IMR-90 (cell line): ENCODE results near the gene ATP10A. TPM values are rescaled to one million over a fixed set of nuclear protein-coding genes. Genes with fewer than 3 reads are reported as not detected.

ENCODE experiments used
- ATAC-seq: fragments of 200-7000 bp; cut with Tn5 transposase; 2 replicates; pipeline ENCODE4 v1.9.1; 2020; ENCODE audit warnings: low read depth, mild to moderate bottlenecking, moderate library complexity
- BruUV-seq: library from RNA; stranded (reverse); fragments of 400-500 nt; replicated peaks from 2 replicates; lab custom pipeline; 2021; lab: Mats Ljungman, UMichigan
- CTCF ChIA-PET: fragments of 300-600 bp; formaldehyde crosslinking; extraction: SDS; loops from one replicate; lab custom pipeline; 2021; ENCODE audit warnings: antibody characterized with exemption; lab: Yijun Ruan, JAX
- POLR2A ChIA-PET: fragments of 300-600 bp; sonication (Branson Sonifier 250); formaldehyde crosslinking; loops from one replicate; lab custom pipeline; 2022; ENCODE audit warnings: antibody characterized with exemption; ENCODE audit not compliant: unreplicated experiment; lab: Charles Lee
- DNase-seq: peaks from one replicate; pipeline ENCODE4 v3.0.0; 2013
- H2AFZ ChIP-seq: replicated peaks from 2 replicates; pipeline ENCODE3; 2013; ENCODE audit warnings: low read length, mild to moderate bottlenecking; ENCODE audit not compliant: poor library complexity
- H2AK5ac ChIP-seq: 2 replicates; pipeline ENCODE4 v1.6.1; 2013; ENCODE audit warnings: low read depth, low read length, inconsistent platforms
- H2AK9ac ChIP-seq: replicated peaks from 2 replicates; pipeline ENCODE3; 2013; ENCODE audit warnings: mild to moderate bottlenecking, low read depth, low read length, moderate library complexity; ENCODE audit not compliant: poor library complexity
- H2BK120ac ChIP-seq: 2 replicates; pipeline ENCODE4 v1.6.1; 2013; ENCODE audit warnings: low read depth, low read length, inconsistent platforms
- H2BK15ac ChIP-seq: 3 replicates; pipeline ENCODE4 v1.6.1; 2013; ENCODE audit warnings: low read depth, low read length, inconsistent platforms
- H2BK20ac ChIP-seq: 2 replicates; pipeline ENCODE4 v1.6.1; 2013; ENCODE audit warnings: low read depth, mild to moderate bottlenecking, inconsistent platforms, low read length, moderate library complexity
- H2BK5ac ChIP-seq: 2 replicates; pipeline ENCODE4 v1.6.1; 2013; ENCODE audit warnings: mild to moderate bottlenecking, low read depth, low read length, inconsistent platforms; ENCODE audit not compliant: poor library complexity, severe bottlenecking
- H3K14ac ChIP-seq: replicated peaks from 2 replicates; pipeline ENCODE4 v1.6.1; 2013; ENCODE audit warnings: low read depth, low read length, inconsistent platforms
- H3K18ac ChIP-seq: 2 replicates; pipeline ENCODE4 v1.6.1; 2013; ENCODE audit warnings: low read depth, low read length, control low read depth
- H3K23ac ChIP-seq: 2 replicates; pipeline ENCODE4 v1.6.1; 2013; ENCODE audit warnings: low read depth, low read length, inconsistent platforms
- H3K27ac ChIP-seq: 2 replicates; pipeline ENCODE4 v1.5.1; 2013; ENCODE audit warnings: mild to moderate bottlenecking, control low read depth, low read length; ENCODE audit not compliant: insufficient read depth
- H3K27me3 ChIP-seq: 2 replicates; pipeline ENCODE4 v1.6.1; 2013; ENCODE audit warnings: low read length; ENCODE audit not compliant: control insufficient read depth, insufficient read depth
- H3K36me3 ChIP-seq: 2 replicates; pipeline ENCODE4 v1.6.1; 2013; ENCODE audit warnings: low read length, mixed read lengths; ENCODE audit not compliant: control insufficient read depth, insufficient read depth
- H3K4ac ChIP-seq: 2 replicates; pipeline ENCODE4 v1.6.1; 2013; ENCODE audit warnings: low read depth, low read length, inconsistent platforms
- H3K4me1 ChIP-seq: 2 replicates; pipeline ENCODE4 v1.6.1; 2013; ENCODE audit warnings: low read length, mixed read lengths; ENCODE audit not compliant: control insufficient read depth, insufficient read depth
- H3K4me2 ChIP-seq: 2 replicates; pipeline ENCODE4 v1.6.1; 2013; ENCODE audit warnings: low read depth, mild to moderate bottlenecking, control low read depth, low read length, moderate library complexity
- H3K4me3 ChIP-seq: 2 replicates; pipeline ENCODE4 v1.5.1; 2013; ENCODE audit warnings: low read depth, mild to moderate bottlenecking, control low read depth, low read length, moderate library complexity; ENCODE audit not compliant: insufficient read depth
- H3K56ac ChIP-seq: 2 replicates; pipeline ENCODE4 v1.6.1; 2013; ENCODE audit warnings: low read length, inconsistent platforms; ENCODE audit not compliant: insufficient read depth; ENCODE audit errors: extremely low read depth
- H3K79me1 ChIP-seq, 2 experiments: 2 replicates each; pipeline ENCODE4 v1.6.1; 2013; ENCODE audit warnings: low read length in 2 of 2, inconsistent platforms in 1 of 2, low read depth in 1 of 2
- H3K9ac ChIP-seq: 2 replicates; pipeline ENCODE4 v1.6.1; 2013; ENCODE audit warnings: low read depth, low read length, control low read depth
- H3K9me1 ChIP-seq: 2 replicates; pipeline ENCODE4 v1.6.1; 2013; ENCODE audit warnings: low read length, inconsistent platforms; ENCODE audit not compliant: insufficient read depth
- H3K9me3 ChIP-seq: 2 replicates; pipeline ENCODE4 v1.6.1; 2013; ENCODE audit warnings: low read length; ENCODE audit not compliant: control insufficient read depth, insufficient read depth
- H4K20me1 ChIP-seq: 2 replicates; pipeline ENCODE4 v1.6.1; 2013; ENCODE audit warnings: low read length, inconsistent platforms; ENCODE audit not compliant: insufficient read depth
- H4K5ac ChIP-seq: 2 replicates; pipeline ENCODE4 v1.6.1; 2013; ENCODE audit warnings: mild to moderate bottlenecking, low read depth, low read length, control low read depth
- H4K8ac ChIP-seq, 2 experiments: 2 replicates each; pipeline ENCODE4 v1.6.1; 2013; ENCODE audit warnings: low read depth in 2 of 2, low read length in 2 of 2, control low read depth in 1 of 2, inconsistent platforms in 1 of 2
- H4K91ac ChIP-seq: 2 replicates; pipeline ENCODE4 v1.6.1; 2013; ENCODE audit warnings: low read depth, low read length, inconsistent platforms; ENCODE audit not compliant: insufficient read depth
- BHLHE40 ChIP-seq: fragments of 150-350 bp; IDR thresholded peaks from 2 replicates; pipeline ENCODE4 v1.6.1; 2016; ENCODE audit warnings: mild to moderate bottlenecking, low read depth, low read length
- CEBPB ChIP-seq: IDR thresholded peaks from 2 replicates; pipeline ENCODE4 v1.6.1; 2012; ENCODE audit warnings: low read depth, low read length, improper control_type of control experiment
- FOS ChIP-seq: fragments of 150-350 bp; IDR thresholded peaks from 2 replicates; pipeline ENCODE4 v1.6.1; 2016; ENCODE audit warnings: low read depth, low read length
- MAFK ChIP-seq: IDR thresholded peaks from 2 replicates; pipeline ENCODE4 v1.6.1; 2012; ENCODE audit warnings: low read depth, low read length, improper control_type of control experiment
- MAZ ChIP-seq: IDR thresholded peaks from 2 replicates; pipeline ENCODE4 v1.6.1; 2012; ENCODE audit warnings: low read depth, mild to moderate bottlenecking, low read length, improper control_type of control experiment, moderate library complexity, borderline replicate concordance
- MXI1 ChIP-seq: IDR thresholded peaks from 2 replicates; pipeline ENCODE4 v1.6.1; 2012; ENCODE audit warnings: low read depth, mild to moderate bottlenecking, low read length, moderate library complexity, borderline replicate concordance
- NFE2L2 ChIP-seq: fragments of 150-350 bp; IDR thresholded peaks from 2 replicates; pipeline ENCODE4 v1.6.1; 2016; ENCODE audit warnings: low read depth, mild to moderate bottlenecking, low read length
- RAD21 ChIP-seq: IDR thresholded peaks from 2 replicates; pipeline ENCODE4 v1.6.1; 2012; ENCODE audit warnings: low read length, improper control_type of control experiment
- RCOR1 ChIP-seq: IDR thresholded peaks from 2 replicates; pipeline ENCODE4 v1.6.1; 2012; ENCODE audit warnings: mild to moderate bottlenecking, low read length, improper control_type of control experiment; ENCODE audit not compliant: insufficient replicate concordance
- RFX5 ChIP-seq: IDR thresholded peaks from 2 replicates; pipeline ENCODE4 v1.8.0; 2012; ENCODE audit warnings: low read depth, mild to moderate bottlenecking, low read length, moderate library complexity
- SMC3 ChIP-seq: fragments of 150-350 bp; IDR thresholded peaks from 2 replicates; pipeline ENCODE4 v1.6.1; 2016; ENCODE audit warnings: low read depth, mild to moderate bottlenecking, antibody characterized with exemption, low read length, moderate library complexity
- WGBS, 2 experiments: methylation state at CpG; one replicate each; pipeline versions ENCODE4 v1.1.5 to v1.1.7; 2013; ENCODE audit warnings: missing lambda C conversion rate in 2 of 2; ENCODE audit not compliant: insufficient read length in 1 of 2; ENCODE audit errors: extremely low coverage in 2 of 2; 5-methylcytosine and 5-hydroxymethylcytosine counted together
- dilution Hi-C: fragments of 300-500 bp; cut with HindIII; formaldehyde crosslinking; loops from one replicate; pipeline ENCODE4 v1.14.3; 2018; ENCODE audit warnings: low sequenced_read_pairs; ENCODE audit not compliant: unreplicated experiment
- in situ Hi-C: fragments of 300-500 bp; cut with MboI; formaldehyde crosslinking; loops from 3 replicates; pipeline ENCODE4 v1.14.3; 2019; ENCODE audit warnings: low sequenced_read_pairs, inconsistent platforms, mixed read lengths
- intact Hi-C: fragments of 100-400 bp; cut with micrococcal nuclease; formaldehyde crosslinking; loops from 2 replicates; pipeline ENCODE4 v1.10.0; 2022
- polyA plus RNA-seq, 3 experiments: library from polyadenylated mRNA; depleted of rRNA; stranded (reverse); fragments of >200 nt; gene quantifications; 2 replicates each; pipeline ENCODE4 v1.2.3, GENCODE V29; 2012; ENCODE audit warnings: low replicate concordance in 1 of 3
- total RNA-seq: library from RNA; depleted of rRNA; stranded (reverse); fragments of >200 nt; gene quantifications from 2 replicates; pipeline ENCODE4 v1.2.3, GENCODE V29; 2012
- TF ChIP-seq, protein P1 (sequence below): conservative IDR thresholded peaks from 2 replicates; pipeline ENCODE4 v1.5.1; 2012; ENCODE audit warnings: mild to moderate bottlenecking, low read depth, low read length, improper control_type of control experiment
- TF ChIP-seq, protein P2 (sequence below): fragments of 150-350 bp; IDR thresholded peaks from 2 replicates; pipeline ENCODE4 v1.6.1; 2016; ENCODE audit warnings: low read depth, mild to moderate bottlenecking, low read length, moderate library complexity, borderline replicate concordance
- TF ChIP-seq, protein P3 (sequence below): fragments of 150-350 bp; IDR thresholded peaks from 2 replicates; pipeline ENCODE4 v1.6.1; 2017; ENCODE audit warnings: mild to moderate bottlenecking, antibody characterized with exemption, low read length, low read depth

Gene ATP10A
- total and polyA plus RNA-seq, 2 of the 4 experiments (the other 2 are of a cell fraction) = 13.8 to 16.0 TPM

DNA sequence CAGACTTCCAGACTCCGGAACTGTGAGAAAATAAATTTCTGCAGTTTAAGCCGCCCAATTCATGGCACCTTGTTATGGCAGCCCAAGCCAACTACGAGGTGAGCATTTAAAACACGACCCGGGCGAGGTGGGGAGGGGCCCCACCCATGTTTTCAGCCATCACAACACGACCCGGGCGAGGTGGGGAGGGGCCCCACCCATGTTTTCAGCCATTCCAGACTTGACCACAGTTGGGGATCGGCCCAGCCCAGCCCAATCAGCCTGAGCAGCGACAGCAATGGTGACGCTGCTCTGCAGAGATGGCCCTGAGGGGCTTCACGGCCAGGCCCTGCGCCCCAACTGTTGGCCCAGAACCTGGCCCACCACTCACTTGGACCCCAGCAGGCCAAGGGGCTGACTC, 93.1 kb downstream of the ATP10A start (continued):
- TF ChIP-seq, protein P1, sequence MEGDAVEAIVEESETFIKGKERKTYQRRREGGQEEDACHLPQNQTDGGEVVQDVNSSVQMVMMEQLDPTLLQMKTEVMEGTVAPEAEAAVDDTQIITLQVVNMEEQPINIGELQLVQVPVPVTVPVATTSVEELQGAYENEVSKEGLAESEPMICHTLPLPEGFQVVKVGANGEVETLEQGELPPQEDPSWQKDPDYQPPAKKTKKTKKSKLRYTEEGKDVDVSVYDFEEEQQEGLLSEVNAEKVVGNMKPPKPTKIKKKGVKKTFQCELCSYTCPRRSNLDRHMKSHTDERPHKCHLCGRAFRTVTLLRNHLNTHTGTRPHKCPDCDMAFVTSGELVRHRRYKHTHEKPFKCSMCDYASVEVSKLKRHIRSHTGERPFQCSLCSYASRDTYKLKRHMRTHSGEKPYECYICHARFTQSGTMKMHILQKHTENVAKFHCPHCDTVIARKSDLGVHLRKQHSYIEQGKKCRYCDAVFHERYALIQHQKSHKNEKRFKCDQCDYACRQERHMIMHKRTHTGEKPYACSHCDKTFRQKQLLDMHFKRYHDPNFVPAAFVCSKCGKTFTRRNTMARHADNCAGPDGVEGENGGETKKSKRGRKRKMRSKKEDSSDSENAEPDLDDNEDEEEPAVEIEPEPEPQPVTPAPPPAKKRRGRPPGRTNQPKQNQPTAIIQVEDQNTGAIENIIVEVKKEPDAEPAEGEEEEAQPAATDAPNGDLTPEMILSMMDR = no peak
- TF ChIP-seq CEBPB (no peak), RAD21 (no peak)

DNA sequence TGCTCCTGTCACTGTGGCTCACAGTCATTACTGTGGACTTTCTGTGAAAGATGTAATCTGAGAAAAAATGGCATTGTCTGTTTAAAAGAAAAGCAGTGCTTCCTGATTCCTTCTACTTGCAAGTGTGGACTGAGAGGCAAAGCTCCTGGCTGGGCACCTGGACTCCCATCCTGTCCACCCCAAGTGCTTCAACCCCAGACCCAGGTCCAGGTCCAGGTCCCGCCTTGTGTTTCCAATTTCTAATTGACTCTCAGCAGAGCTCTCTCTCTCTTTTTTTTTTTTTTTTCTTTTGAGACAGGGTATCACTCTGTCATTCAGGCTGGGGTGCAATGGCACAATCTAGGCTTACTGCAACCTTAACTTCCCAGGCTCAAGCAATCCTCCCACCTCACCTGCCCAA, 94.9 kb downstream of the ATP10A start:
- no TSS peak for BruUV-seq
- no peak for DNase-seq
- TF ChIP-seq BHLHE40 (no peak), MAFK (no peak), NFE2L2 (no peak), MAZ (no peak), MXI1 (no peak), FOS (no peak), RFX5 (no peak), SMC3 (no peak), RCOR1 (no peak), RAD21 (no peak)
- TF ChIP-seq, protein P2, sequence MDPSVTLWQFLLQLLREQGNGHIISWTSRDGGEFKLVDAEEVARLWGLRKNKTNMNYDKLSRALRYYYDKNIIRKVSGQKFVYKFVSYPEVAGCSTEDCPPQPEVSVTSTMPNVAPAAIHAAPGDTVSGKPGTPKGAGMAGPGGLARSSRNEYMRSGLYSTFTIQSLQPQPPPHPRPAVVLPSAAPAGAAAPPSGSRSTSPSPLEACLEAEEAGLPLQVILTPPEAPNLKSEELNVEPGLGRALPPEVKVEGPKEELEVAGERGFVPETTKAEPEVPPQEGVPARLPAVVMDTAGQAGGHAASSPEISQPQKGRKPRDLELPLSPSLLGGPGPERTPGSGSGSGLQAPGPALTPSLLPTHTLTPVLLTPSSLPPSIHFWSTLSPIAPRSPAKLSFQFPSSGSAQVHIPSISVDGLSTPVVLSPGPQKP = no peak
- TF ChIP-seq, protein P3, sequence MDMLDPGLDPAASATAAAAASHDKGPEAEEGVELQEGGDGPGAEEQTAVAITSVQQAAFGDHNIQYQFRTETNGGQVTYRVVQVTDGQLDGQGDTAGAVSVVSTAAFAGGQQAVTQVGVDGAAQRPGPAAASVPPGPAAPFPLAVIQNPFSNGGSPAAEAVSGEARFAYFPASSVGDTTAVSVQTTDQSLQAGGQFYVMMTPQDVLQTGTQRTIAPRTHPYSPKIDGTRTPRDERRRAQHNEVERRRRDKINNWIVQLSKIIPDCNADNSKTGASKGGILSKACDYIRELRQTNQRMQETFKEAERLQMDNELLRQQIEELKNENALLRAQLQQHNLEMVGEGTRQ = no peak

More for the DNA sequence above, 94.9 kb downstream of the ATP10A start:
- dilution Hi-C loops (no loop called here), in situ Hi-C loops (no loop called here), intact Hi-C loops (no loop called here)
- no peak overlapping the region for H2AK5ac ChIP-seq
- H3K9me1 ChIP-seq = peaks cover 15% of the 10 kb centered on the region
- H4K91ac ChIP-seq = no peak overlapping the region
- no peak overlapping the region for H3K14ac ChIP-seq
- ATAC-seq = no peak
- H2BK120ac ChIP-seq = no peak overlapping the region
- no peak overlapping the region for H3K18ac ChIP-seq
- H4K5ac ChIP-seq = no peak overlapping the region
- no peaks in the 10 kb centered on the region for H3K9me3 ChIP-seq
- no peaks in the 10 kb centered on the region for H3K36me3 ChIP-seq
- CTCF ChIA-PET = no interaction called here
- no peak overlapping the region for H2AK9ac ChIP-seq
- no peak overlapping the region for H2BK20ac ChIP-seq
- no peak overlapping the region for H2BK5ac ChIP-seq
- POLR2A ChIA-PET = no interaction called here
- H3K23ac ChIP-seq = no peak overlapping the region
- WGBS, 2 experiments = no CpG with 5 or more reads among the region's 1 CpG
- H3K9ac ChIP-seq = no peak overlapping the region
- no peak overlapping the region for H3K4me3 ChIP-seq
- H3K4me2 ChIP-seq = no peak overlapping the region
- no peak overlapping the region for H2BK15ac ChIP-seq
- H3K4me1 ChIP-seq = peaks cover 1% of the 10 kb centered on the region; the same call in 1 of the 2 replicates
- no peak overlapping the region for H3K56ac ChIP-seq
- no peak overlapping the region for H4K8ac ChIP-seq
- no peak overlapping the region for H3K4ac ChIP-seq
- H3K79me1 ChIP-seq = peaks cover 22 to 76% of the 10 kb centered on the region in 2 experiments
- no peaks in the 10 kb centered on the region for H4K20me1 ChIP-seq
- no peaks in the 10 kb centered on the region for H3K27me3 ChIP-seq
- H3K27ac ChIP-seq = no peak overlapping the region
- H2AFZ ChIP-seq = no peak overlapping the region
